Measurements from ENCODE around the gene AK5. TPM values are rescaled to one million over a fixed set of nuclear protein-coding genes. Genes with fewer than 3 reads are reported as not detected.

AK5 gene
- total RNA-seq, result 7.3 TPM
- 10 to 100 TPM in 2 of 4 donors, 1 to 10 TPM in 2; 8.9 to 22.5 (median 14.2) TPM for polyA plus RNA-seq

DNA sequence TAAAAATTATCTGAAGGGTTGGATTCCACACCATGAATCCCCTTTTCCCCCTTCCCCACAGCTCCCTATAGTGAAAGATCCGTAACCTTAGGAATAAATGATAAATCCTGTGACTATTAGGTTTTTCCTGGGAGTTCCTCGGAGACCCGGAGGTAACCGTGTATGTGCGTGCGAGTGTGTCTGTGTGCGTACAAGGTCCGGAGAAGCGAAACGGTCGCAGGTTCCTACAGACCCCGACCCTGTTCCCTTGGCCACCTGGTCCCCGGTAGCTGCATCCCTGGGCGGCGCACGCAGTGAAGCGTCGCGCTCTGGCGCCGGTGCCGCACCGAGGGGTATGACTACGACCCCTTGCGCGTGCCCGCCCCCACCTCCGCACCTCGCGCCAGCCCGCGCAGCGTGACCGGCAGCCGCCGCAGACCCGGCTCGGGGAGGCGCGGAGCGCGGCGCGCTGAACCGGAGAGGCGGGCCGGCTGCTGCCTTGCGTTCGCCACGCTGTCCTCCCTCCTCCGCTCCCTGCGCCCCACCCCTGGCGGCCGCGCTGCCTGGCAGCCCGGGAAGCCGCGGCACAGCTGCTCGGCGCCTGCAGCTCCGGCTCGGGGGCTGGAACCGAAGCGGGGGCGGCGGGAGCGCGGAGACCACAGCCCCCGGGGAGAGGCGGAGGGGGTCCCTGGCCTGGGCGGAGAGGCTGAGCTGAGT lies at the start of gene AK5:
TSS of gene AK5 (plus strand) at position 529 of the 696 bp plus-strand sequence. CDS start 295 bp downstream, outside the sequence.
- ATAC-seq (ENCODE audit: low read depth in 2 of 2) (peak; percentile 54 to 73), DNase-seq (peak; percentile 24 to 50 (median 49))
- Histone ChIP-seq H3K9me3 (ENCODE audit: control insufficient read depth in 2 of 2, low read length in 2 of 2) (no peaks in the 10 kb centered on the region), H3K4me3 (ENCODE audit: low read depth, low read length) (peak within 1 kb of the TSS; percentile 60), H3K27me3 (ENCODE audit: control insufficient read depth, insufficient read depth, low read length) (peaks cover 18% of the 10 kb centered on the region), H3K4me1 (ENCODE audit: control insufficient read depth, insufficient read depth, low read length, poor library complexity, severe bottlenecking) (peaks cover 30% of the 10 kb centered on the region), H3K27ac (ENCODE audit: insufficient read depth, low read length, poor library complexity, severe bottlenecking) (no peak within 1 kb of the TSS), H3K36me3 (ENCODE audit: control insufficient read depth, insufficient read depth, low read length) (no peaks in the 10 kb centered on the region)
- Mint-ChIP-seq H3K4me3 (peak within 1 kb of the TSS; percentile 61 to 90 (median 87)), H3K9me3 (peaks cover 0 to 6% (median 0%) of the 10 kb centered on the region in 7 donors), H3K27ac (peak within 1 kb of the TSS; percentile 48 to 88 (median 79)), H3K4me1 (peaks cover 8 to 51% (median 26%) of the 10 kb centered on the region in 4 donors), H3K27me3 (peaks cover 36% of the 10 kb centered on the region), H3K36me3 (no peaks in the 10 kb centered on the region)

DNA sequence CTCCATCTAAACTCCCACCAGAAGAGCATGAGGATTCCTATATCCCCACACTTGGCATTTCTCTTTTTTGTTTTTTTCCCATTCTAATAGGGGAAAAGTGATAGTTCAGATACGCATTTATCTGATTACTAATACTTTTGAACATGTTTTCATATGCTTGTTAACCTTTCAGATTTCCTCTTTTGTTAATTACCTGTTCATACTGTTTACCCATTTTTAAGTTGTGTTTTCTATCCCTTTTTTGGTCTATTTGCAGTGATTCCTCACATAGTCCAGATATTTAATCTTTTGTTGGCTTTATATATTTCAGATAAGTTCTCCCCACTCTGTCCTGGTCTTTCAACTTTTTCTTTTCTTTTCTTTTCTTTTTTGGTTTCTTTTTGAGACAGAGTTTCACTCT lies 49.0 kb upstream of the AK5 start:
- Mint-ChIP-seq H3K27ac (peak overlapping the region in 1 of 3 donors; percentile 41), H3K27me3 (peaks cover 8% of the 10 kb centered on the region), H3K4me3 (no peak overlapping the region), H3K4me1 (peaks cover 0 to 6% (median 2%) of the 10 kb centered on the region in 4 donors), H3K9me3 (peaks cover 0 to 9% (median 3%) of the 10 kb centered on the region in 7 donors), H3K36me3 (no peaks in the 10 kb centered on the region)
- DNase-seq (no peak), ATAC-seq (ENCODE audit: low read depth in 2 of 2) (no peak)
- H3K4me1 ChIP-seq (ENCODE audit: control insufficient read depth, insufficient read depth, low read length, poor library complexity, severe bottlenecking), result no peaks in the 10 kb centered on the region
- H3K27ac ChIP-seq (ENCODE audit: insufficient read depth, low read length, poor library complexity, severe bottlenecking), result no peak overlapping the region
- H3K4me3 ChIP-seq (ENCODE audit: low read depth, low read length), result no peak overlapping the region
- H3K27me3 ChIP-seq (ENCODE audit: control insufficient read depth, insufficient read depth, low read length), result peaks cover 2% of the 10 kb centered on the region
- peaks cover 2 to 4% of the 10 kb centered on the region in 2 experiments for H3K9me3 ChIP-seq (ENCODE audit: control insufficient read depth in 2 of 2, low read length in 2 of 2)
- H3K36me3 ChIP-seq (ENCODE audit: control insufficient read depth, insufficient read depth, low read length), result no peaks in the 10 kb centered on the region

DNA sequence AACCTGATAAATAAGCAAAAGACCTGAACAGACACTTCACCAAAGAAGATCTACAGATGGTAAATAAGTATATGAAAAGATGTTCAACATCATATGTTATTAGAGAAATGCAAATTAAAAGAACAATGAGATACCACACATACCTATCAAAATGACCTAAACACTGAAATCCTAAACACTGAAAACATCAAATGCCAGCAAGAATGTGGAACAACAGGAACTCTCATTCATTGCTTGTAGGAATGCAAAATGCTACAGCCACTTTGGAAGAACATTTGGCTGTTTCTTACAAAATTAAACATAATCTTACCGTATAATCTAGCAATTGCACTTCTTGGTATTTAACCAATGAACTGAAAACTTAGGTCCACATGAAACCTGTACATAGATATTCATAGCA lies 47.7 kb upstream of the AK5 start:
- Mint-ChIP-seq H3K9me3 (peaks cover 0 to 9% (median 3%) of the 10 kb centered on the region in 7 donors), H3K27ac (no peak overlapping the region), H3K36me3 (no peaks in the 10 kb centered on the region), H3K4me3 (no peak overlapping the region), H3K27me3 (peaks cover 20% of the 10 kb centered on the region), H3K4me1 (peaks cover 0 to 1% (median 0%) of the 10 kb centered on the region in 4 donors)
- DNase-seq (no peak), ATAC-seq (ENCODE audit: low read depth in 2 of 2) (no peak)
- H3K27ac ChIP-seq (ENCODE audit: insufficient read depth, low read length, poor library complexity, severe bottlenecking), result no peak overlapping the region
- H3K36me3 ChIP-seq (ENCODE audit: control insufficient read depth, insufficient read depth, low read length), result no peaks in the 10 kb centered on the region
- no peak overlapping the region for H3K4me3 ChIP-seq (ENCODE audit: low read depth, low read length)
- no peaks in the 10 kb centered on the region for H3K4me1 ChIP-seq (ENCODE audit: control insufficient read depth, insufficient read depth, low read length, poor library complexity, severe bottlenecking)
- peaks cover 2 to 4% of the 10 kb centered on the region in 2 experiments for H3K9me3 ChIP-seq (ENCODE audit: control insufficient read depth in 2 of 2, low read length in 2 of 2)
- peaks cover 2% of the 10 kb centered on the region for H3K27me3 ChIP-seq (ENCODE audit: control insufficient read depth, insufficient read depth, low read length)

- H3K9me3 ChIP-seq (ENCODE audit: control insufficient read depth in 2 of 2, low read length in 2 of 2), result peaks cover 2 to 4% of the 10 kb centered on the region in 2 experiments
- DNase-seq (no peak), ATAC-seq (ENCODE audit: low read depth in 2 of 2) (no peak)
- Mint-ChIP-seq H3K4me1 (no peaks in the 10 kb centered on the region), H3K4me3 (no peak overlapping the region), H3K9me3 (peaks cover 0 to 9% (median 3%) of the 10 kb centered on the region in 7 donors), H3K36me3 (no peaks in the 10 kb centered on the region), H3K27me3 (peaks cover 28% of the 10 kb centered on the region), H3K27ac (no peak overlapping the region)
- H3K36me3 ChIP-seq (ENCODE audit: control insufficient read depth, insufficient read depth, low read length), result no peaks in the 10 kb centered on the region
- H3K27ac ChIP-seq (ENCODE audit: insufficient read depth, low read length, poor library complexity, severe bottlenecking), result no peak overlapping the region
- H3K4me3 ChIP-seq (ENCODE audit: low read depth, low read length), result no peak overlapping the region
- no peaks in the 10 kb centered on the region for H3K4me1 ChIP-seq (ENCODE audit: control insufficient read depth, insufficient read depth, low read length, poor library complexity, severe bottlenecking)
- peaks cover 2% of the 10 kb centered on the region for H3K27me3 ChIP-seq (ENCODE audit: control insufficient read depth, insufficient read depth, low read length)
These were observed 46.9 kb upstream of the AK5 start for GRCh38 chr1:77234943-77235342.

- Histone ChIP-seq H3K4me1 (ENCODE audit: control insufficient read depth, insufficient read depth, low read length, poor library complexity, severe bottlenecking) (no peaks in the 10 kb centered on the region), H3K27ac (ENCODE audit: insufficient read depth, low read length, poor library complexity, severe bottlenecking) (no peak overlapping the region), H3K36me3 (ENCODE audit: control insufficient read depth, insufficient read depth, low read length) (no peaks in the 10 kb centered on the region), H3K9me3 (ENCODE audit: control insufficient read depth in 2 of 2, low read length in 2 of 2) (no peaks in the 10 kb centered on the region), H3K4me3 (ENCODE audit: low read depth, low read length) (no peak overlapping the region), H3K27me3 (ENCODE audit: control insufficient read depth, insufficient read depth, low read length) (peaks cover 2% of the 10 kb centered on the region)
- peaks cover 4% of the 10 kb centered on the region for H3K36me3 Mint-ChIP-seq
- ATAC-seq (ENCODE audit: low read depth in 2 of 2) (no peak), DNase-seq (no peak)
- H3K4me3 Mint-ChIP-seq, result no peak overlapping the region
- H3K27ac Mint-ChIP-seq, result peak overlapping the region in 1 of 3 donors; percentile 60
- peaks cover 29% of the 10 kb centered on the region for H3K27me3 Mint-ChIP-seq
- H3K4me1 Mint-ChIP-seq, result no peaks in the 10 kb centered on the region
- peaks cover 0 to 6% (median 4%) of the 10 kb centered on the region in 7 donors for H3K9me3 Mint-ChIP-seq
These were observed 43.4 kb upstream of the AK5 start for GRCh38 chr1:77238462-77238861.

- no peaks in the 10 kb centered on the region for H3K36me3 ChIP-seq (ENCODE audit: control insufficient read depth, insufficient read depth, low read length)
- DNase-seq (no peak), ATAC-seq (ENCODE audit: low read depth in 2 of 2) (no peak)
- peaks cover 0 to 2% (median 0%) of the 10 kb centered on the region in 4 donors for H3K4me1 Mint-ChIP-seq
- H3K4me3 ChIP-seq (ENCODE audit: low read depth, low read length), result no peak overlapping the region
- no peak overlapping the region for H3K4me3 Mint-ChIP-seq
- H3K27me3 Mint-ChIP-seq, result peaks cover 29% of the 10 kb centered on the region
- peaks cover 4% of the 10 kb centered on the region for H3K36me3 Mint-ChIP-seq
- peak overlapping the region in 1 of 3 donors; percentile 9 for H3K27ac Mint-ChIP-seq
- H3K27me3 ChIP-seq (ENCODE audit: control insufficient read depth, insufficient read depth, low read length), result peaks cover 2% of the 10 kb centered on the region
- no peaks in the 10 kb centered on the region for H3K9me3 ChIP-seq (ENCODE audit: control insufficient read depth in 2 of 2, low read length in 2 of 2)
- no peaks in the 10 kb centered on the region for H3K4me1 ChIP-seq (ENCODE audit: control insufficient read depth, insufficient read depth, low read length, poor library complexity, severe bottlenecking)
- H3K27ac ChIP-seq (ENCODE audit: insufficient read depth, low read length, poor library complexity, severe bottlenecking), result no peak overlapping the region
- H3K9me3 Mint-ChIP-seq, result peaks cover 0 to 6% (median 3%) of the 10 kb centered on the region in 7 donors
These were observed 42.5 kb upstream of the AK5 start for GRCh38 chr1:77239311-77239710.

- no peak overlapping the region for H3K4me3 ChIP-seq (ENCODE audit: low read depth, low read length)
- peaks cover 0 to 14% (median 2%) of the 10 kb centered on the region in 4 donors for H3K4me1 Mint-ChIP-seq
- no peak overlapping the region for H3K27ac Mint-ChIP-seq
- no peaks in the 10 kb centered on the region for H3K36me3 ChIP-seq (ENCODE audit: control insufficient read depth, insufficient read depth, low read length)
- ATAC-seq (ENCODE audit: low read depth in 2 of 2), result no peak
- no peak for DNase-seq
- peaks cover 17% of the 10 kb centered on the region for H3K36me3 Mint-ChIP-seq
- H3K9me3 ChIP-seq (ENCODE audit: control insufficient read depth in 2 of 2, low read length in 2 of 2), result peaks cover 24 to 33% of the 10 kb centered on the region in 2 experiments
- H3K4me1 ChIP-seq (ENCODE audit: control insufficient read depth, insufficient read depth, low read length, poor library complexity, severe bottlenecking), result no peaks in the 10 kb centered on the region
- H3K4me3 Mint-ChIP-seq, result no peak overlapping the region
- no peaks in the 10 kb centered on the region for H3K27me3 Mint-ChIP-seq
- peaks cover 3% of the 10 kb centered on the region for H3K27me3 ChIP-seq (ENCODE audit: control insufficient read depth, insufficient read depth, low read length)
- peaks cover 2 to 34% (median 17%) of the 10 kb centered on the region in 7 donors for H3K9me3 Mint-ChIP-seq
- H3K27ac ChIP-seq (ENCODE audit: insufficient read depth, low read length, poor library complexity, severe bottlenecking), result no peak overlapping the region
These were observed 36.0 kb upstream of the AK5 start for GRCh38 chr1:77245830-77246229.
